Measurements from ENCODE around the gene CNGA2.

- TF ChIP-seq CTCF (IDR thresholded peaks at IDR 0.05; ENCODE audit: low read depth, low read length, poor library complexity, severe bottlenecking): no peak
- TF ChIP-seq EZH2phosphoT487 (IDR thresholded peaks at IDR 0.05; ENCODE audit: borderline replicate concordance, low read length): no peak
These were observed 39.6 kb upstream of the CNGA2 start, which contains the start of gene PRRG3 for GRCh38 chrX:151694661-151695582.

Data from DOHH2 (cell line).